ENCODE measurements around the gene TRAPPC5.

Gene TRAPPC5

DNA sequence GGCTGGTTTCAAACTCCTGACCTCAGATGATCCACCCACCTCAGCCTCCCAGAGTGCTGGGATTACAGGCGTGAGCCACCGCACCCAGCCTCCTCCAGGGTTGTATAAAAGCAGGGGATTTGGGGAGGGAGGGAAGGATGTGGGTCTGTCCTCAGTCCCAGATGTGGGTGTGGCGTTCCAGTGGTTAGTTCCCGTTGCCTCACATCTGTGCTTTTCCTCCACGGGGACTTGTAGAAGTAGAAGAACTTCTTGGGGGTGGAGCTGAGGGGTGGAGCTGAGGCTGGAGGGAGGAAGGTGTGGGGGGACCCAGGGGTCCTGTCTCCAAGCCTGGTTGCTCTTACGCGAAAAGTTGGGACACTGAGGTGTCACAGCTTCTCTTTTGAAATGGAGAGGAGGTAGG lies 4.3 kb upstream of the TRAPPC5 start:
- DNase-seq (ENCODE audit: low spot score): no peak

GRCh38 chr19:7676854-7677253 lies 3.8 kb upstream of the TRAPPC5 start, which contains the start of gene MCEMP1:
MCEMP1 (plus strand) TSS chr19:7677090; CDS start chr19:7677121, 31 bp downstream.
- no peak for DNase-seq (ENCODE audit: low spot score)

DNA sequence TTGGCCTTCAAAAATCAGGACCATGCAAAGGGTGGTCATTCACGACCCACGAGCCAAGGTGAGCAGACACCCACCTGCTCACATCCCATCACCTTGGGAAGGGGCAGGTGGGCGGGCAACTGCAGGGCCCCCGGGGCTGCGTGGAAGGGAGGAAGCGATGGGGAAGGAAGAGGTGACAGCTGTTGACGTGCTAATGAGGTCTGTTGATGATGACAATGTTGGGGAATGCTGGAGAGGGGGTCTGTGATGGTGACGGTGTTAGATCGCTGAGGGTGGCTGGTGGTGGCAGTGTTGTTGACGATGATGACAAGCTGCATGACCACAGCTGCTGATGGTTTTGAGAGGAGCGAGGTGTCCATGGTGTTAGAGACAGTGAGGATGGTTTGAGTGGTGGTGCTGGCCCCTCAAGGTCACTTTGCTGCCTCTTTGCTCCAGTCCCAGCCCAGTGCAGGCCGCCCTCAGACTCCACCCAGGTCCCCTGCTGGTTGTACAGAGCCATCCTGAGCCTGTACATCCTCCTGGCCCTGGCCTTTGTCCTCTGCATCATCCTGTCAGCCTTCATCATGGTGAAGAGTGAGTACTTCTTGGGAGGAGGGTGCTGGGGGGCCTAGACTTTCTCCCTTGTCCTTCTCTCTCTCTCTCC lies 2.8 kb upstream of the TRAPPC5 start:
- peak; percentile 30 for DNase-seq (ENCODE audit: low spot score)

DNA sequence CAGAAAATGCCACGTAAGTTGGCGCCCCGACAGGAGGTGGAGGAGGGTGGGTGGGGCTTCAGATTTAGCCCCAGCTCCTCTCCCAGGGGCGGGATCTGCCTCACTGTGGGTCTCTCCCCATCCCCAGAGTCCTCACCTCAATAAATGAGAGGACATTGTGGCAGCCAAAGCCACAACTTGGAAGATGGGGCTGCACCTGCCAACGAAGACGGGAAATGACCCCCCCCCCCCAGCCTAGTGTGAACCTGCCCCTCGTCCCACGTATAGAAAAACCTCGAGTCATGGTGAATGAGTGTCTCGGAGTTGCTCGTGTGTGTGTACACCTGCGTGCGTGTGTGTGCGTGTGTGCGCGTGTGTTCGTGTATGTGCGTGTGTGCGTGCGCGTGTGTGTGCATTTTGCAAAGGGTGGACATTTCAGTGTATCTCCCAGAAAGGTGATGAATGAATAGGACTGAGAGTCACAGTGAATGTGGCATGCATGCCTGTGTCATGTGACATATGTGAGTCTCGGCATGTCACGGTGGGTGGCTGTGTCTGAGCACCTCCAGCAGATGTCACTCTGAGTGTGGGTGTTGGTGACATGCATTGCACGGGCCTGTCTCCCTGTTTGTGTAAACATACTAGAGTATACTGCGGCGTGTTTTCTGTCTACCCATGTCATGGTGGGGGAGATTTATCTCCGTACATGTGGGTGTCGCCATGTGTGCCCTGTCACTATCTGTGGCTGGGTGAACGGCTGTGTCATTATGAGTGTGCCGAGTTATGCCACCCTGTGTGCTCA lies 1.5 kb upstream of the TRAPPC5 start:
- no peak for DNase-seq (ENCODE audit: low spot score)

DNA sequence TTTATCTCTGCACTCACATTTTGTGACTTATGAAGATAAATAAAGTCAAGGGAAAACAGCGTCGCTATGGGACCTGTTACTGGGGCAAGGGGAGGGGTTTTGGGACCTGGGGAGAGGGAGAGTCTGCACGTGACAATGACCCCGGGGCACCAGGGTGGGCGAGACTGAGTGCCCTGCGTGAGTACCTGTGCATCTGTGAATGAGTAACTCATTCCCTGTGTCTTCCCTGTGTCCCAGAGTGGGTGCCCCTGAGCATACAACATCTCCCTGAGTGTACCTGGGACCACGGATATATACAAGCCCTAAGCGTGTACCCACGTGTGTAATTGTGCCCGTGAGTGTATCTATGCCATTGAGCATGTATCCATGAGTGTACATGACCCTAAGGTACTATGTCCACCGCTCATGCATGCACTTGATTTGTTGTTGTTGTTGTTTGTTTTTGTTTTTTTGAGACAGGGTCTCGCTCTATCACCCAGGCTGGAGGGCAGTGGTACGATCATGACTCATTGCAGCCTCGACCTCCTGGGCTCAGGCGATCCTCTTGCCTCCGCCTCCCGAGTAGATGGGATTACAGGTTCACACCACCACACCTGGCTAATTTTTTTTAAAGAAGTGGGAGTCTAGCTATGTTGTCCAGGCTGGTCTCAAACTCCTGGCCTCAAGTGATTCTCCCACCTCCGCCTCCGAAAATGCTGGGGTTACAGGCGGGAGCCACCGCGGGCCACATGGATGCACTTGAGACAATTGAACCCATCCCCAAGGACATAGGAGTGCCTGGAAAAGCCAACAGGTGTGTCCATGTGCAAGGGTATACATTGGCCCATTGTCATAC lies 645 bp upstream of the TRAPPC5 start:
- no peak for DNase-seq (ENCODE audit: low spot score)

DNA sequence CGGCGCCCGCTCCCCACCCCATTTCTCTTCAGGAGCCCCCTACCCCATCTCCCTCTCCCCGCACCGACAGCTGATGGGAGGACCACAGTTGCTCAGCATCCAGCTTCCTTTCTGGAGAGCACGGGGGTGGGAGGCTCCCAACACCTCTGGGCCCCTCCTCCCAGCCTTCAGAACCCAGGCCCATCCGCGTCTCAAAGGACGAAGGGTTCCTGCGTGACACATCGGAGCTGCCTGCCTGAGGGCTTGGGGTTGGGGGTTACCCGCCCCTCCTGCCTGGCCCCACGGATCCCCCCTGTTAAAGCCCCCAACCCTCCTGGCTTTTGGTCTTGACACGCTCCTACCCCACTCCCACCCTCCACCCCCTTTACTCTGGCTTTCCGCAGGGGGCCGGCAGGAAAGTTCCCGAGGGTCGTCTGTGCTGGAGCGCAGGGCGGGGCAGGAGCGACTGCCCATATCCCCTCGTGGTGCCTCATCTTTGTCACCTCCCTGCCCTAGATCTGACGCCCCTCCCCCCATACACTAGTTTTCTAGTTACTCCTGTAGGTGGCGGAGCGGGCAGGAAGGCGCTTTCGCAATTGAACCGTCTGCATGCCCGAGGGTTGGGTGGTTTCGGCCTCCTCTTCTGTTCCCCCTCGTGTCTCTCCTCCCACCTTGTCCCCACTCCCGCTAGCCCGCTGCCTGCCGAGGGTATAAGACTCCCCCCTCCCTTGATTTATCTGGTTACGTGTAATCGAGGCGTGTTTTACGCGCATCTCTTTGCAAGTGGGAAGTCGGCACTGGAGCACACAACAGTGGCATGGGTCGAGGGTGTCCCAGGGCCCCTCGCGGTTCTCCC lies 924 bp downstream of the TRAPPC5 start:
- peak; percentile 93 for DNase-seq (ENCODE audit: low spot score)

DNA sequence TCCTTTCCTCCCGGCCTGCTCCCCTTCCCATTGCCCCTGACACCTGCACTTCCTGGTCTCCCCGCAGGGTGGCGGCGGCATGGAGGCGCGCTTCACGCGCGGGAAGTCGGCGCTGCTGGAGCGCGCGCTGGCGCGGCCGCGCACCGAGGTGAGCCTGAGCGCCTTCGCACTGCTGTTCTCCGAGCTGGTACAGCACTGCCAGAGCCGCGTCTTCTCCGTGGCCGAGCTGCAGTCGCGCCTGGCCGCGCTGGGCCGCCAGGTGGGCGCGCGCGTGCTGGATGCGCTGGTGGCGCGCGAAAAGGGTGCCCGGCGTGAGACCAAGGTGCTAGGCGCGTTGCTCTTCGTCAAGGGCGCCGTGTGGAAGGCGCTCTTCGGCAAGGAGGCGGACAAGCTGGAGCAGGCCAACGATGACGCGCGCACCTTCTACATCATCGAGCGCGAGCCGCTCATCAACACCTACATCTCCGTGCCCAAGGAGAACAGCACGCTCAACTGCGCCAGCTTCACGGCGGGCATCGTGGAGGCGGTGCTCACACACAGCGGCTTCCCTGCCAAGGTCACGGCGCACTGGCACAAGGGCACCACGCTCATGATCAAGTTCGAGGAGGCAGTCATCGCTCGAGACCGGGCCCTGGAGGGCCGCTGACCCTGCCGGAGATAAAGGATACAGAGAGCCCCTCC lies 1.7 kb downstream of the TRAPPC5 start:
- no peak for DNase-seq (ENCODE audit: low spot score)

DNA sequence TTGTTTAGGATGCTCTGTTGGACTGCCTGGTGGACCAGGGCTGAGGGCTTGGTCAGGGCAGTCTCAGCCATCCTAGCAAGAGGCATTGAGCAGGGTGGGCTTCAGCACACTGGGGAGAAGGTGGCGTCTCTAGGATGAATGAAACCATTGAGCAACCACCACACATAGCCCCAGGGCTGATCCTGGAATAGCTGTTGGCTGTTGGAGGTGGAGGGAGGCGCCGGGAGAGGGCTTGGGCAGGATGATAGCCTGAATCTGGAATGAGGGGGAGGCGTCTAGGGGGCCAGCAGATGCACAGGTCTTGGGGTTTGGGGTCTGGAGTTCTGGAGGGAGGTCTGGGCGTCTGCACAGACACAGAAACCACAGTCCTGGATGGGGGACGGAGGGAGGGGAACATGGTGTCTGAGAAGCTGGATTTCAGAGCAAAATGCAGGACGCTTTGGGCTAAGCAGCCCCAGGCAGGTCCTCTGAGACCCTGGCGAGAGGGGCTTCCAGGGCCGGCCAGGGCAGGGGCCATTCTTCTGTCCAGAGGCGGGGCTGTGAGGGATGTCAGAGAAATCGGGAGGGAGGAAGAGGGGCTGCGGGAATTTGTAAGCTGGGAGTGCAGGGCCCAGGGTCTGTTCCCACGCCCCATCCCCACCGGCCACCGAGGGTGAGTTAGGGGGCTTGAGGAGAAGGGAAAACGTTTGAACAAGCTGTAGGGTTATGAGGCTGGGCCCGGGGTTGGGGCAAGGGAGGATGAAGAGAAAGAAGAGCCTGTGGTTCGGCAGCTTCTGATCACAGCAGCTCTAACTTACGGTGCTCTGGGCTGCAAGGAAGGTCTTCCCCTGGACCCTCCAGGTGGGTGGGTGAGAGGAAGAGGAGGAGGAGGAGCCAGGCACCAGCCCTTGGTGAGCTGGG lies 5.2 kb downstream of the TRAPPC5 start:
- no peak for DNase-seq (ENCODE audit: low spot score)

DNA sequence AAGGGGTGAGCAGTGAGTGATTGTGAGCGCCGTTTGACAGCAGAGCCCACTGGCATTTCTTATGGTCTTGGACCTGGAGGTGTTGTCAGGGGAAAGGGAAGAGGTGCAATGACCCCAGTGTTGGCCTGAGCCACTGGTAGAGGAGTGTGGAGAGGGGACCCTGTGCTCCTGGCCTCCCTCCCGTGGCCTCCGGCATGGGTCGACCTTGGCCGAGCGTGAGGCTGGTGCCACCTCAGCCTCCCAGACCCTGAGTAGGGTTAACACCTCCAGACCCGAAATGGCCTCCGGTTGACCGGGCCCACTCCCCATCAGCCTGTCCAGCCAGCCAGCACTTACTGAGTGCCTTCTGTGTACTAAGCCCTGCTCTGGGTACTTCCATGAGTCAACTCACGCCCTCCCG lies 6.5 kb downstream of the TRAPPC5 start:
- no peak for DNase-seq (ENCODE audit: low spot score)

DNA sequence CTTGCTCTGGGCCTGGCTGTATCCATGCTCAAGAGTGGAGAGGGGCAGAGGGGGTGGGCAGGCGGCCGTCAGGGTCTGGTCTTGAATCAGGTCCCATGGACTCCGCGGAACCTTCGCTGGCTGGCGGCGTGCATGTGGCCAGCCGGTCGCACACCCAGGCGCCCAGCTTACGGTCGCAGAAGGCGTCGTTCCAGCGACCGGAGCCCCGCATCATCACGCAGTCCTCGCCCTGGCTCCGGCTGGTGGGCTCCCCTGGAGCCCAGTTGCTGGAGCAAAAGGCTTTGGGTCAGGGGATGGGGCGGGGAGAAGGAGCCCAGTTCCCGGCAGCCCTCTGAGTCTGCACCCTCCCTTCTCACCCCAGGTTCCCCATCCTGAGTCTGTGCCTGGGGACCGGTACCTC lies 8.5 kb downstream of the TRAPPC5 start:
- no peak for DNase-seq (ENCODE audit: low spot score)

- no peak for DNase-seq (ENCODE audit: low spot score)
Observed at GRCh38 chr19:7690779-7691258, 10.2 kb downstream of the TRAPPC5 start.

GRCh38 chr19:7691497-7691896 lies 10.9 kb downstream of the TRAPPC5 start:
- DNase-seq (ENCODE audit: low spot score): no peak

- no peak for DNase-seq (ENCODE audit: low spot score)
Observed at GRCh38 chr19:7692417-7693088, 11.9 kb downstream of the TRAPPC5 start.

- DNase-seq (ENCODE audit: low spot score): no peak
Observed at GRCh38 chr19:7694499-7694898, 13.9 kb downstream of the TRAPPC5 start.

GRCh38 chr19:7697721-7698287 lies 17.2 kb downstream of the TRAPPC5 start:
- no peak for DNase-seq (ENCODE audit: low spot score)

DNA sequence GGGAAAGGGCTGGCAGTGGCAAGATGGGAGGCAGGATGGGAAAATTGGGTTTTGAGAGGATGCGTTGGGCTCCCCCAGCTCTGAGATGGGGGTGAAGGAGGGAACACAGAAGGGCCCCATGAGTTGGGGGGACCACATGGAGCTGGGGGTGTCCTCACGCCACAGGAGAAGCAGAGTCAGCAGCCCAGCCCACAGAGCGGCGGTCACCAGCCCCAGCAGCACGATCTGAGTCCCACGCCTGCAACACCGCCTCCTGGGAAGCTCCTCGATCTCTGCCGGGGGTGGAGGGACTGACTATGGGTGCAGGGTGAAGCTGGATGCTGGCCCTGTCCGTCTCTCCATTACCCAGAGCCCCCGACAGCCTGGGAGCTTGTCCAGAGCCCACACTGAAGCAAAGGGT lies 17.9 kb downstream of the TRAPPC5 start:
- no peak for DNase-seq (ENCODE audit: low spot score)

GRCh38 chr19:7699003-7699402 lies 18.4 kb downstream of the TRAPPC5 start:
- DNase-seq (ENCODE audit: low spot score): no peak

GRCh38 chr19:7699417-7700401 lies 19.1 kb downstream of the TRAPPC5 start:
- DNase-seq (ENCODE audit: low spot score): no peak
